Liver (tissue), 3 donors: ENCODE results near the gene F11.

Experiments
- ATF3 ChIP-seq: IDR thresholded peaks from 2 replicates; pipeline ENCODE4 v1.6.1; 2016; ENCODE audit warnings: antibody characterized with exemption
- CTCF ChIP-seq: fragments of 150-350 bp; IDR thresholded peaks from 2 replicates; pipeline ENCODE4 v1.5.1; 2017; ENCODE audit warnings: improper control_type of control experiment, low read depth, low read length; ENCODE audit not compliant: missing input control
- EGR1 ChIP-seq, 2 donors: IDR thresholded peaks; 2 replicates each; pipeline ENCODE4 v1.6.1; 2016 to 2018; ENCODE audit warnings: antibody characterized with exemption in 2 of 2, low read depth in 2 of 2
- FOXA1 ChIP-seq: IDR thresholded peaks from 2 replicates; pipeline ENCODE4 v1.6.1; 2016; ENCODE audit warnings: antibody characterized with exemption
- GABPA ChIP-seq, 2 donors: IDR thresholded peaks in 1 of 2; conservative IDR thresholded peaks in 1 of 2; 2 replicates each; pipeline ENCODE4 v1.6.1; 2016; ENCODE audit warnings: antibody characterized with exemption in 2 of 2, mild to moderate bottlenecking in 1 of 2, moderate library complexity in 1 of 2
- HNF4A ChIP-seq, 2 donors: conservative IDR thresholded peaks; 2 replicates each; pipeline ENCODE4 v1.6.1; 2016; ENCODE audit warnings: antibody characterized with exemption in 2 of 2, mild to moderate bottlenecking in 2 of 2
- JUND ChIP-seq, 2 donors: IDR thresholded peaks; 2 replicates each; pipeline ENCODE4 v1.6.1; 2016; ENCODE audit warnings: antibody characterized with exemption in 2 of 2
- MAX ChIP-seq: IDR thresholded peaks from 2 replicates; pipeline ENCODE4 v1.6.1; 2016; ENCODE audit warnings: antibody characterized with exemption
- RAD21 ChIP-seq, 2 donors: IDR thresholded peaks; 2 replicates each; pipeline ENCODE4 v1.6.1; 2016; ENCODE audit warnings: antibody characterized with exemption in 2 of 2, mild to moderate bottlenecking in 2 of 2
- REST ChIP-seq: IDR thresholded peaks from 2 replicates; pipeline ENCODE4 v1.6.1; 2016; ENCODE audit warnings: antibody characterized with exemption, mild to moderate bottlenecking
- RXRA ChIP-seq, 2 donors: IDR thresholded peaks; 2 replicates each; pipeline ENCODE4 v1.6.1; 2017 to 2018; ENCODE audit warnings: antibody characterized with exemption in 2 of 2, mild to moderate bottlenecking in 1 of 2
- SP1 ChIP-seq: IDR thresholded peaks from 2 replicates; pipeline ENCODE4 v1.6.1; 2018; ENCODE audit warnings: antibody characterized with exemption, mild to moderate bottlenecking
- TAF1 ChIP-seq: conservative IDR thresholded peaks from 2 replicates; pipeline ENCODE4 v1.6.1; 2016; ENCODE audit warnings: antibody characterized with exemption, mild to moderate bottlenecking
- YY1 ChIP-seq: IDR thresholded peaks from 2 replicates; pipeline ENCODE4 v1.6.1; 2016; ENCODE audit warnings: antibody characterized with exemption, mild to moderate bottlenecking
- donor health status: healthy.
- donor health status: healthy.

GRCh38 chr4:186285147-186285546, 19.2 kb downstream of the F11 start:
- TF ChIP-seq CTCF (no peak), GABPA (IDR thresholded peaks at IDR 0.05 in 1 of 2, conservative IDR thresholded peaks at IDR 0.05 in 1 of 2) (no peak), MAX (no peak), EGR1 (IDR thresholded peaks at IDR 0.05; ENCODE audit: low read depth in 2 of 2) (no peak), HNF4A (conservative IDR thresholded peaks at IDR 0.05) (no peak), RAD21 (IDR thresholded peaks at IDR 0.05) (no peak), REST (no peak), YY1 (no peak), SP1 (no peak), ATF3 (no peak), JUND (IDR thresholded peaks at IDR 0.05) (no peak), TAF1 (no peak), FOXA1 (no peak), RXRA (IDR thresholded peaks at IDR 0.05) (no peak)
